ENCODE data around the gene KRTAP3-3.
"Not testable (repeated sequence)": the region's sequence is repeated elsewhere in the genome, so short reads cannot be mapped to it uniquely, and the experiment has no call there.

KRTAP3-3 gene

GRCh38 chr17:41003926-41004325, 10.0 kb upstream of the KRTAP3-3 start:
- DNase-seq (ENCODE audit: low spot score) = no peak
- no peak for TF ChIP-seq CTCF (IDR thresholded peaks at IDR 0.05; ENCODE audit: extremely low read depth, missing control alignments)

DNA sequence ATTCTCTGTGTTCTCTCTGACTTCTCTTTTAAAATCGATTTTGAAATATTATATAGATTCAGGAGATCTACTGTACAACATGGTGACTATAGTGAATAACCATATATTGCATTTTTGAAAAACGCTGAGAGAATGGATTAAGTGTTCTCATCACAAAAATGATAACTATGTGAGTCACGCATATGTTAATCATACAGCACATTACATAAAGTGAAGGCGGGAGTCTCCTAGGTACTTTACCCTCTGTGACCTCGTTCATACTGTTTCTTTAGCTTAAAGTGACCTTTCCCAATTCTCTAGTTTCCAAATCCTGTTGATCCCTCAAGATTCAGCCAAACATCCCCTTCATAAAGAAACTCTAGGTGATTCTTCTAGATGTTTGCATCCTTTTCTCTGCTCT, 8.8 kb upstream of the KRTAP3-3 start:
- no peak for TF ChIP-seq CTCF (IDR thresholded peaks at IDR 0.05; ENCODE audit: extremely low read depth, missing control alignments)
- DNase-seq (ENCODE audit: low spot score) = no peak

DNA sequence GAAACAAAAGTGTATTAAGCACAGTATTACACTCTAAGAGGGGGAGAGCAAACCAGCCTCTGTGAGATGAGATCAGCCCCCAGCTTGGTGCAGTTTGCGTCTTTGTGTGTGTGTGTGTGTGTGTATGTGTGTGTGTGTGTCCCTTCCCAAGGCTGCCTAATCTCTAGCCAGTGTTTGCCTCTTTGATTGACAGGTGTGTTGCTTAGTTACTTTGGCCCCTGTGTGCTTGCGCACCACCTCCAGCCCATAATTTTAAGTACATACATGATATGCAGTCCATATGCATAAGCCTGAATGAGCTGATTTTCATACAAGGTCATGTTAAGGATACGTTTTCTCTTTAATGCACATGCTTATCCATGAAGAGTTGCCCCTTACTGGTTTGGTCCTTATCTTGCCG, 7.8 kb upstream of the KRTAP3-3 start:
- no peak for DNase-seq (ENCODE audit: low spot score)
- TF ChIP-seq CTCF (IDR thresholded peaks at IDR 0.05; ENCODE audit: extremely low read depth, missing control alignments) = no peak

GRCh38 chr17:40999563-40999962, 5.6 kb upstream of the KRTAP3-3 start, which contains the start of gene KRTAP3-2:
Gene KRTAP3-2, minus strand, starts transcription at chr17:40999906. Its CDS starts 53 bp downstream, at chr17:40999853.
- not testable (repeated sequence) for DNase-seq (ENCODE audit: low spot score)

GRCh38 chr17:40997361-40997760, 3.4 kb upstream of the KRTAP3-3 start:
- TF ChIP-seq CTCF (IDR thresholded peaks at IDR 0.05; ENCODE audit: extremely low read depth, missing control alignments) = no peak
- DNase-seq (ENCODE audit: low spot score) = no peak

- no peak for DNase-seq (ENCODE audit: low spot score)
- TF ChIP-seq CTCF (IDR thresholded peaks at IDR 0.05; ENCODE audit: extremely low read depth, missing control alignments) = no peak
Measured at GRCh38 chr17:40996829-40997228, 2.9 kb upstream of the KRTAP3-3 start.

GRCh38 chr17:40995116-40995515, 1.2 kb upstream of the KRTAP3-3 start:
- no peak for TF ChIP-seq CTCF (IDR thresholded peaks at IDR 0.05; ENCODE audit: extremely low read depth, missing control alignments)
- no peak for DNase-seq (ENCODE audit: low spot score)

- TF ChIP-seq CTCF (IDR thresholded peaks at IDR 0.05; ENCODE audit: extremely low read depth, missing control alignments) = no peak
- no peak for DNase-seq (ENCODE audit: low spot score)
Measured at GRCh38 chr17:40993084-40993483, 880 bp downstream of the KRTAP3-3 start.

Data from GM20000 (cell line).